Activated CD4-positive, alpha-beta T cell treated with anti-CD3 and anti-CD28 coated beads, Interleukin-2, amount 50 U/mL, for 16 hours (primary cell): Measurements from ENCODE around the gene CDC25B.
A peak's percentile ranks its signal among the peaks of the same experiment; 100 is the strongest.
"Not testable (repeated sequence)": the region's sequence is repeated elsewhere in the genome, so short reads cannot be mapped to it uniquely, and the experiment has no call there.

Source experiments
- DNase-seq: peaks from one replicate; pipeline ENCODE4 v3.0.0-alpha.2; 2020

The CDC25B gene

GRCh38 chr20:3840201-3840600, 44.1 kb downstream of the CDC25B start:
- not testable (repeated sequence) for DNase-seq

- no peak for DNase-seq
Measured at GRCh38 chr20:3842348-3842930, 46.3 kb downstream of the CDC25B start.

GRCh38 chr20:3843490-3843889, 47.4 kb downstream of the CDC25B start:
- DNase-seq: no peak

- DNase-seq: not testable (repeated sequence)
Measured at GRCh38 chr20:3843990-3844619, 48.0 kb downstream of the CDC25B start.

- DNase-seq: no peak
Measured at GRCh38 chr20:3846378-3846739, 50.2 kb downstream of the CDC25B start.

- DNase-seq: peak; percentile 89
Measured at GRCh38 chr20:3846740-3847428, 50.8 kb downstream of the CDC25B start, which contains the start of gene MAVS. TSS of gene MAVS (plus strand) at chr20:3846834. CDS start at chr20:3854625, 7,791 bp downstream.

GRCh38 chr20:3847429-3847940, 51.4 kb downstream of the CDC25B start:
- no peak for DNase-seq

GRCh38 chr20:3848565-3848964, 52.5 kb downstream of the CDC25B start:
- no peak for DNase-seq

GRCh38 chr20:3854462-3854871, 58.4 kb downstream of the CDC25B start:
- no peak for DNase-seq
